HG03159 (cell line): ENCODE data around the gene NAA25.
"Not testable (repeated sequence)": the region's sequence is repeated elsewhere in the genome, so short reads cannot be mapped to it uniquely, and the experiment has no call there.

Experiments
- ATAC-seq: cut with Tn5 transposase; IDR thresholded peaks from one replicate; pipeline ENCODE4 v1.9.1; 2021; ENCODE audit warnings: mild to moderate bottlenecking, moderate library complexity; ENCODE audit not compliant: unreplicated experiment

The NAA25 gene

GRCh38 chr12:112010415-112011344 is 97.9 kb downstream of the NAA25 start:
- ATAC-seq: no peak

- not testable (repeated sequence) for ATAC-seq
Observed at GRCh38 chr12:112009596-112009995, 99.0 kb downstream of the NAA25 start.

DNA sequence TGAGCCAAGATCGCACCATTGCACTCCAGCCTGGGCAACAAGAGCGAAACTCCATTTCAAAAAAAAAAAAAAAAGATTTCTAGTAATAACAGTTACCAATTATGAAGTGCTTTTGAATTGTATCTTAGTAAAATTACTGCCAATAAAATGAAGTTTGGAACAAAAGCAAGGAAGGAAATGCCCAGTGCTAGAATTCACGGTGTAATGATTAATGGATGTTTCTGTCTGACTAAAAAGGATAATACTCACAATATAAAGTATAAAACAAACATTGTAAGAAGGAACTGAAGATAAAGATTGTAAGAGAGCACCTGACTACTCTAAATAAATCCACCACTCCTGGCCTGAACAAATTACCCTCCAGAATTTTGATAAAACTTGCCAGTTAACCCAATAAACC is 99.7 kb downstream of the NAA25 start:
- ATAC-seq: no peak

DNA sequence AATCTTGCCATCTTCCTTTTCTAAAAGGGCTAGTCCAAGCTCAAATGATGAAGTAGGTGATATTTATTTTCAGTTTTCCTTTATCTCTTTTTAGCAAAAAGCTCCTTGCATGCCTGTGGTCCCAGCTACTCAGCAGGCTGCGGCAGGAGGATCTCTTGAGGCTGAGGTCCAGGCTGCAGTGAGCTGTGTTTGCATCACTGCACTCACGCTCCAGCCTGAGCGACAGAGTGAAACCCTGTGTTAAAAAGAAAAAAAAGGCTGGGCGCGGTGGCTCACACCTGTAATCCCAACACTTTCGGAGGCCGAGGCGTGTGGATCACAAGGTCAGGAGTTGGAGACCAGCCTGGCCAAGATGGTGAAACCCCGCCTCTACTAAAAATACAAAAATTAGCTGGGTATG is 100.6 kb downstream of the NAA25 start:
- ATAC-seq: no peak

- no peak for ATAC-seq
Observed at GRCh38 chr12:112005419-112006395, 102.9 kb downstream of the NAA25 start.

DNA sequence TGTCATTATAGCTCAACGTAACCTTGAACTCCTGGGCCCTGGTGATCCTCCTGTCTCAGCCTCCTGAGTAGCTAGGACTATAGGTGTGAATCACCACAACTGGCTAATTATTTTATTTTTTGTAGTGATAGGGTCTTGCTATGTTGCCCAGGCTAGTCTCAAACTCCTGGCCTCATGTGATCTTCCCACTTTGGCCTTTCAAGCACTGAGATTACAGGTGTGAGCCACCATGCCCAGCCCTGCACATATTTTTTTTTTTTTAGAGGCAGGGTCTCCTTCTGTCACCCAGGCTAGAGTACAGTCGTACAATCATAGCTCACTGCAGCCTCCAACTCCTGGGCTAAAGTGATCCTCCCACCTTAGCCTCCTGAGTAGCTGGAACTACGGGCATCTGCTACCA is 104.5 kb downstream of the NAA25 start:
- no peak for ATAC-seq

DNA sequence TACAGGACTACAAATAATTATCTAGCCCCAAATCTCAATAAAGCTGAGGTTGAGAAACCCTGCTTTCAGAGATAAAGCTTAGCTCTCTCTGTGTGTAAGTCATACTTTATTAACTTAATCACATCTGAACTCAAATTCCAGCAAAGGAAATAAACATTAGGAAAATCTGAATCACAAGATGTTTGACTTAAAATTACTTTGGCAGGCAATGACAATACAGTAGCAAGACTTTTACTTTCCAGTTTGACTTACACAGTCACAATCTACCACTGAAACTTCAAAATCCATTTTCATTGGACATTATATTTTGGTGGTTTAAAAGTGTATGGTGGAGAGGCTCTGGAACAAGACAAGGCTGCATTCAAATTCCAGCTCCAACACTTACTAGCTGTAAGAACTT is 107.0 kb downstream of the NAA25 start:
- no peak for ATAC-seq

DNA sequence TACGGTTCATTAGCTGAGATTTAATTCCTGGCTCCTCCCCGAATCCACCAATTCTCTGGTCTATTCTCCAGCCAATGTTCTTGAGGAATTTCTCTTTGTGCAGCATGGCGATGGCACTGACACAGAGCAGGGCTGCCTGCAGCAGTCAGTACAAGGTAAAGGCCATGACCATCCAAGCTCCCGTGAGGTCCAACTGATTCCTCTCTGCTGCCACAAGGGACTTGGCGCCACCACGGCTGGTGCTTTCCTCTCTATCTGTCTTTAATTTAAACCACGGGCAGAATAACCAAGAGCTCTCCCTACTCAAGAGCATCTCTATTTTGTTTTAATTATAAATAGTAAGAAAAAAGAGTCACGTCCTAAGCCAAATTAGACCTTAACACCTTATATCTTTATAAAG is 107.8 kb downstream of the NAA25 start:
- ATAC-seq: no peak

GRCh38 chr12:111999129-111999528 is 109.5 kb downstream of the NAA25 start:
- ATAC-seq: not testable (repeated sequence)

GRCh38 chr12:111998015-111998414 is 110.6 kb downstream of the NAA25 start:
- ATAC-seq: no peak

DNA sequence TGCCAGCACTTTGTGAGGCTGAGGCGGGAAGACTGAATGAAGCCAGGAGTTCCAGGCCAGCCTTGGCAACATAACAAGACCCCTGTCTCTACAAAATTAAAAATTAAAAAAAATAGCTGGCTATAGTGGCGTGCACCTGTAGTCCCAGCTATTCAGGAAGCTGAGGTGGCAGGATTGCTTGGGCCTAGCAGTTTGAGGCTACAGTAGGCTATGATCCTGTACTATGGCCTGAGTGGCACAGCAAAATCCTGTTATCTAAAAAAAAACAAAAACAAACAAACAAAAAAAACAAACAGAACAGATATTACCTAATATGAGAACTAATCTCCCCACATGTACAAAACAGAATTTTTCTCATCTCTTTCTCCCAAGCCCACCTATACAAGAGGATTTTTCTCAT is 111.3 kb downstream of the NAA25 start:
- ATAC-seq: no peak

DNA sequence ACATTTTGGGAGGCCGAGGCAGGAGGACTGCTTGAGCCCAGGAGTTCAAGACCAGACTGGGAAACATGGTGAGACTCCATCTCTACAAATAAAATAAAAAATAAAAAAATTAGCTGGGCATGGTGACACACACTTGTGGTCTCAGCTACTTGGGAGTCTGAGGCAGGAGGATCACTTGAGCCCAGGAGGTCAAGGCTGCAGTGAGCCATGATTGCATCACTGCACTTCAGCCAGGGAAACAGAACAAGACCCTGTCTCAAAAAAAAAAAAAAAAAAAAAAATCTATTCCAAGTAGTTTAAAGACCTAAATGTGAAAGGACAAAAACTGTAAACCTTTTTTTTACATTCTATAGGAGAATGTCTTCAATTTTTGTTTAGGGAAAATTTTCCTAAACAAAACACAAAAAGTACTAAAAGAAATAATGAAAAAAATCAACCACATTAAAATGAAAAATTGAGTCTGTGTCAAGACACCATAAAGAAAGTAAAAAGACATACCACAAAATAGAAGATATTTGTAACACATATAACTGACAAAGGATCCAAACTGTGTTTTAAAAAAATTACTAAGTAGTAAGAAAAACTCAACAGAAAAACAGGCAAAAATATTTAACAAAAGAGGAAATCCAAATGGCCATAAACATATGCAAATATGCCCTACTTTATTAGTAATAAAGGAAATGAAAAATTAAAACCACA is 112.7 kb downstream of the NAA25 start:
- ATAC-seq: no peak

GRCh38 chr12:111994211-111995111 is 114.1 kb downstream of the NAA25 start:
- not testable (repeated sequence) for ATAC-seq

DNA sequence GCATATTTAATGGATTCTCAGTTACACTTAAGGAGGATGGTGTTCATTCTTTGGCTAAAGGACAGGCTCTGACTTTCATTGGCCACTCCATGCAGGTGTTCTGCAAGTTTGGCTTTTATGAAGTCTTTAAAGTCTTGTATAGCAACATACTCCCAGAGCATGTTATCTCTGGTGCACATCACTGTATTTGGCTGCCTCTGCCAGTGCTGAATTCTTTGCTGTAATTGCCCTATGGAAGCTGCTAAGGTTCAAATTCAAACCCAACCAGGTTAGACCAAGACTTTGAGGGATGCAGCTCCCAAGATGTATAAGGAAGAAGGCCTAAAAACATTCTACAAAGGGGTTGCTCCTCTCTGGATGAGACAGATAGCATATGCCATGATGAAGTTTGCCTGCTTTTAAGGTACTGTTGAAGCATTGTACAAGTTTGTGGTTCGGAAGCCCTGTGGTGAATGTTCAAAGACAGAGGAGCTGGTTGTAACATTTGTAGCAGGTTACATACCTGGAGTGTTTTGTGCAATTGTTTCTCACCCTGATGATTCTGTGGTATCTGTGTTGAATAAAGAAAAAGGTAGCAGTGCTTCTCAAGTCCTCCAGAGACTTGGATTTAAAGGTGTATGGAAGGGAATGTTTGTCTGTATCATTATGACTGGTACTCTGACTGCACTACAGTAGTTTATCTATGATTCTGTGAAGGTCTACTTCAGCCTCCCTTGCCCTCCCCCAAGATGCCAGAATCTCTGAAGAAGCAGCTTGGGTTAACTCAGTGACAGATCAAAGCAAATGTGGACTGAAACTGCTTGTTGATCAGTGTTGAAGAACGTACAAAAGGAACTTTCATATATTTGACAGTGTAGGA is 115.1 kb downstream of the NAA25 start:
- no peak for ATAC-seq

DNA sequence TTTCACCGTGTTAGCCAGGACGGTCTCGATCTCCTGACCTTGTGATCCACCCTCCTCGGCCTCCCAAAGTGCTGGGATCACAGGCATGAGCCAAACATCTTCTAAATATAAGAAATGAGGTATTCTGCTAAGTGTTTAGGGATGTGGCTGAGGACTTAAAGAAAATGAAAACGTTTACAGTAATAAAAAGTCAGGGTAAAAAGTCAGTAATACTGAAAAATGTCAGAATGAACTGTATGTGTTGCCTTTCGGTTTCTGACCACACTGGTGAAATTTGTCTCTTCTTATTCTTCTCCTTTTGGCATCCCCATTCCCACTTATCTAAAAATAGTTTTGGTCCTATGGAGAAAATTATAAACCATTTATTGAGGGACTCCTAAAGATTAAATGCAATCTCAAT is 116.1 kb downstream of the NAA25 start:
- no peak for ATAC-seq

GRCh38 chr12:111991946-111992345 is 116.6 kb downstream of the NAA25 start:
- no peak for ATAC-seq

DNA sequence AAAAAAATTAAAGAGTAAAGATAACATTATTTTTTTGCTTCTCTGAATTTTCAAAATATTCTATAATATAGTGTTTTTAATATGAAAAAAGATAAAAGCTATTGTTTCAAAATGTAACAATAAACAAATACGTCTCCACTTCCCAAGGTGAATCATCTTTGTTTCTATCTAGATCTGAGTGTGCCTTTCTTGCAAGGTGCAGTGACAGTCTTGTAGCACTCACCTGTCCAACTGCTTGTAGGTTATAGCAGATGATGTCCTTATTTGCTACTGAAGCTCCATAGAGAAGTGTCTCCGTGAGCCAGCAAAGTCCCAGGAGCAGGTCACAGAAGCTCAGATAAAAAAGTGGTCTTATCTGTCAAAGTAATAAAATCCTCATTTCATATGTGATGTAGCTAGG is 117.0 kb downstream of the NAA25 start:
- no peak for ATAC-seq

- no peak for ATAC-seq
Observed at GRCh38 chr12:111984820-111985219, 123.8 kb downstream of the NAA25 start.

DNA sequence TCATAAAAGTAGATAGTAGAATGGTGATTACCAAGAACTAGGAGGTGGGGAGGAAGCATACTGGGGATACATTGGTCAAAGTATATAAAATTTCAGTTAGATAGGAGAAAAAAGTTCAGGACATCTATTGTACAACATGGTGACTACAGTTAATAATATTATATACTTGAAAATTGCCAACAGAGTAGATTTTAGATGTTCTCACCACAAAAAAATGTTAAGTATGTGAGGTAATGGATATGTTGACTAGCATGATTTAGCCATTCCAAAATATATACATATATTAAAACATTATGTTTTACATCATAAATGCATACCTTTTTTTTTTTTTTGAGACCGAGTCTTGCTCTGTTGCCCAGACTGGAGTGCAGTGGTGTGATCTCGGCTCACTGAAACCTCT is 126.6 kb downstream of the NAA25 start:
- no peak for ATAC-seq
